ENCODE data around the gene FSTL5.

DNA sequence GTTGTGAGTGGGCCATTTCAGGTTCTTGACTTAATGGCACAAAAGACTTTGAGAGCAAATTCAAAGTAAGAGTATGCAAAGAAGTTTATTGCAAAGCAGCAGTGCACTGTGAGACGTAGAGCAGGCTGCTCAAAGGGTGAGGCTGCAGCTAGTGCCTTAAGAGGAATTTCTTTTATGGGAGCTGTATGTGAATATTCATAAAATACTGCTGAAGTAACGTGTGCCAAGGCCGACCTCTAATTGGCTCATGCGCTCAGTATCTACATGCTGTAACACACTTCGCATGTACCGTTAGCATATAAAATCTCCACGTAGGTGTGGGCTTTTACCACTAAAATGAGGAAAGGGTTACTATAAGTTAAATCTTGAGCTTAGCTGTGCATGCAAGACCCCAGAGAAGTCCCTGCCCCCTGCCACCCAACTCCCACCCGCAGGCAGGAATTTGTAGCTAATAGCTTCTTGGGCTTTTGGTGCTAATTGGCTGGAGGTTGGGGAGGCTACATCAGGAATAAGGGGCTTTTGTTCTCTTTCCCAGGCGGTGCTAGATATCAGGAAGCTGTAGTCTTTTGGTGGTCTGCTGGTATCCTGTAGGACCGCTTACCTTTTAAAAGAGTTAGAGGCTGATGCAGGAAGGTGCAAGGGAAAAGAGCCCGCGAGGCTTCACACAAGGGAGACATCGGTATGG, 47.6 kb downstream of the FSTL5 start:
- TF ChIP-seq, protein P1, sequence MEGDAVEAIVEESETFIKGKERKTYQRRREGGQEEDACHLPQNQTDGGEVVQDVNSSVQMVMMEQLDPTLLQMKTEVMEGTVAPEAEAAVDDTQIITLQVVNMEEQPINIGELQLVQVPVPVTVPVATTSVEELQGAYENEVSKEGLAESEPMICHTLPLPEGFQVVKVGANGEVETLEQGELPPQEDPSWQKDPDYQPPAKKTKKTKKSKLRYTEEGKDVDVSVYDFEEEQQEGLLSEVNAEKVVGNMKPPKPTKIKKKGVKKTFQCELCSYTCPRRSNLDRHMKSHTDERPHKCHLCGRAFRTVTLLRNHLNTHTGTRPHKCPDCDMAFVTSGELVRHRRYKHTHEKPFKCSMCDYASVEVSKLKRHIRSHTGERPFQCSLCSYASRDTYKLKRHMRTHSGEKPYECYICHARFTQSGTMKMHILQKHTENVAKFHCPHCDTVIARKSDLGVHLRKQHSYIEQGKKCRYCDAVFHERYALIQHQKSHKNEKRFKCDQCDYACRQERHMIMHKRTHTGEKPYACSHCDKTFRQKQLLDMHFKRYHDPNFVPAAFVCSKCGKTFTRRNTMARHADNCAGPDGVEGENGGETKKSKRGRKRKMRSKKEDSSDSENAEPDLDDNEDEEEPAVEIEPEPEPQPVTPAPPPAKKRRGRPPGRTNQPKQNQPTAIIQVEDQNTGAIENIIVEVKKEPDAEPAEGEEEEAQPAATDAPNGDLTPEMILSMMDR (IDR thresholded peaks at IDR 0.05; ENCODE audit: low read length) = no peak
- no peak for TF ChIP-seq EZH2 (optimal IDR thresholded peaks at IDR 0.05; ENCODE audit: low read depth, low read length)
